ENCODE results near the gene C16orf96. TPM values are rescaled to one million over a fixed set of nuclear protein-coding genes. Genes with fewer than 3 reads are reported as not detected.

The C16orf96 gene
- total and polyA plus RNA-seq, 2 experiments from 2014 or later, result 0.37 to 2.2 TPM

DNA sequence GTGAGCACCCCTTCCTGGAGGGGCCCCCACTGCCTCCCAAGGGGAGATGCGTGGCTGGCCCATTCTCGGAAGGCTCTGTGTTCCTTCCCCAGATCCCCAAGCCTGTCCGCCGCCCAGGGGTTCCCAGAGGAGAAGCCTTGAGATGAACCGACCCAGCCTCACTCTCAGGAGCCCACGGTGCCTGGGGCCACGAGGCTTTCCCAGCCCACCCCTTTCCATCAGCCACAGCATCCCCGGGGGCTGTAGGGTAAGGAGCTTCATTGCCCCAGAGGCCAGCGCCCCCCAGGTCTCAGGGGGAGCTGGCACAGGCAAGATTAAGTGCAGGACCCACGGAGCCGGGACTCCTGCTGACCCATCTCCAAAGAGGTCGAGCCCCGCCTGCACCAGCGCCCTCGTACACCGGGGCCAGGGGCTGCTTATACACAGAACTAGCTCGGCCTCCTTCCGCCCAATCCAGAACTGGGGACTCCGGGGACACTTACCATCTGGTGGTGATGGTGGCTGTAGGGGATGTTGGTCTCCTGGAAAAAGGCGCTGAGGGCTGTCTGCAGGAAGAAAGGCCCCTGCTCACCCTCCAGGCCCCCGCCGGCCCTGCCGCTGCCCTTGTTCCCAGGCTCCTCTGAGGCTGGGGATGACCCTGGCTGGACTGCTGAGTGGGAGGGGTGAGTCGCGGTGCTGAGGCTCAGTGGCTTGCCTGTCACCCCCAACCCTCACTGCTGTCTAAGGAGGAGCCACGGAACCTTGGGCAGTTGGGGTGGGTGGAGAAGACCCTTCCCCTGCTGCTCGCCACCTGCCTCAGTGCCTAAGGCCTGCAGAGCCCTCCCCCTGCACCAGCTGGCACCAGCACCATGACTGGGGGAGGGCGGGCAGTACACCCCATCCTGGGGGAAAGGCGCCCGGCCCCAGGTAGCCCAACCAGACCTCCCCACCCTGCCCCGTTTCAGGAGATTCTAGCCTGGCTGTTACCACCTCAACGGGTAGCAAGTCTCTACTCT lies 54.2 kb downstream of the C16orf96 start:
- H3K27me3 Mint-ChIP-seq (ENCODE audit: insufficient read depth, low read depth, poor library complexity), result peaks cover 21% of the 10 kb centered on the region
- no peak for DNase-seq (ENCODE audit: low spot score)
- Histone ChIP-seq H3K27ac (ENCODE audit: low read depth) (no peak overlapping the region), H3K9me2 (ENCODE audit: insufficient read depth) (no peaks in the 10 kb centered on the region), H3F3A (replicated peaks; ENCODE audit: low read depth) (peaks cover 15% of the 10 kb centered on the region), H3K4me1 (ENCODE audit: insufficient read depth) (peaks cover 26% of the 10 kb centered on the region), H3K4me2 (no peak overlapping the region), H3K36me3 (ENCODE audit: insufficient read depth) (no peaks in the 10 kb centered on the region), H3K79me2 (replicated peaks; ENCODE audit: insufficient read depth) (peaks cover 42% of the 10 kb centered on the region), H2AFZ (no peak overlapping the region), H3K27me3 (ENCODE audit: insufficient read depth) (no peaks in the 10 kb centered on the region), H4K20me1 (replicated peaks; ENCODE audit: insufficient read depth) (peaks cover 7% of the 10 kb centered on the region), H3K4me3 (no peak overlapping the region)
- no peak overlapping the region for H3K4me3 Mint-ChIP-seq
- H3K9me3 Mint-ChIP-seq, result no peaks in the 10 kb centered on the region; the same call in 2 of the 3 replicates
- TF ChIP-seq ZNF114 (CRISPR knock-in tag; IDR thresholded peaks at IDR 0.05) (no peak), ZNF331 (CRISPR knock-in tag; IDR thresholded peaks at IDR 0.05; ENCODE audit: low read depth) (no peak), CREB1 (CRISPR knock-in tag; IDR thresholded peaks at IDR 0.05; ENCODE audit: low read depth) (no peak), POLR2AphosphoS5 (IDR thresholded peaks at IDR 0.05; ENCODE audit: low read depth) (no peak), STAT1 (IDR thresholded peaks at IDR 0.05; ENCODE audit: unreplicated experiment) (no peak), NANOG (IDR thresholded peaks at IDR 0.05; ENCODE audit: borderline replicate concordance) (no peak), EZH2 (IDR thresholded peaks at IDR 0.05; ENCODE audit: low read depth, unreplicated experiment) (no peak), EZH2phosphoT487 (IDR thresholded peaks at IDR 0.05; ENCODE audit: unreplicated experiment) (no peak), JUNB (IDR thresholded peaks at IDR 0.05; ENCODE audit: unreplicated experiment) (no peak)
- TF ChIP-seq, protein P1, sequence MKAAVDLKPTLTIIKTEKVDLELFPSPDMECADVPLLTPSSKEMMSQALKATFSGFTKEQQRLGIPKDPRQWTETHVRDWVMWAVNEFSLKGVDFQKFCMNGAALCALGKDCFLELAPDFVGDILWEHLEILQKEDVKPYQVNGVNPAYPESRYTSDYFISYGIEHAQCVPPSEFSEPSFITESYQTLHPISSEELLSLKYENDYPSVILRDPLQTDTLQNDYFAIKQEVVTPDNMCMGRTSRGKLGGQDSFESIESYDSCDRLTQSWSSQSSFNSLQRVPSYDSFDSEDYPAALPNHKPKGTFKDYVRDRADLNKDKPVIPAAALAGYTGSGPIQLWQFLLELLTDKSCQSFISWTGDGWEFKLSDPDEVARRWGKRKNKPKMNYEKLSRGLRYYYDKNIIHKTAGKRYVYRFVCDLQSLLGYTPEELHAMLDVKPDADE (IDR thresholded peaks at IDR 0.05), result no peak
- TF ChIP-seq, protein P2, sequence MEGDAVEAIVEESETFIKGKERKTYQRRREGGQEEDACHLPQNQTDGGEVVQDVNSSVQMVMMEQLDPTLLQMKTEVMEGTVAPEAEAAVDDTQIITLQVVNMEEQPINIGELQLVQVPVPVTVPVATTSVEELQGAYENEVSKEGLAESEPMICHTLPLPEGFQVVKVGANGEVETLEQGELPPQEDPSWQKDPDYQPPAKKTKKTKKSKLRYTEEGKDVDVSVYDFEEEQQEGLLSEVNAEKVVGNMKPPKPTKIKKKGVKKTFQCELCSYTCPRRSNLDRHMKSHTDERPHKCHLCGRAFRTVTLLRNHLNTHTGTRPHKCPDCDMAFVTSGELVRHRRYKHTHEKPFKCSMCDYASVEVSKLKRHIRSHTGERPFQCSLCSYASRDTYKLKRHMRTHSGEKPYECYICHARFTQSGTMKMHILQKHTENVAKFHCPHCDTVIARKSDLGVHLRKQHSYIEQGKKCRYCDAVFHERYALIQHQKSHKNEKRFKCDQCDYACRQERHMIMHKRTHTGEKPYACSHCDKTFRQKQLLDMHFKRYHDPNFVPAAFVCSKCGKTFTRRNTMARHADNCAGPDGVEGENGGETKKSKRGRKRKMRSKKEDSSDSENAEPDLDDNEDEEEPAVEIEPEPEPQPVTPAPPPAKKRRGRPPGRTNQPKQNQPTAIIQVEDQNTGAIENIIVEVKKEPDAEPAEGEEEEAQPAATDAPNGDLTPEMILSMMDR (conservative IDR thresholded peaks at IDR 0.05; ENCODE audit: low read depth in 2 of 2), result no peak
- TF ChIP-seq, protein P3, sequence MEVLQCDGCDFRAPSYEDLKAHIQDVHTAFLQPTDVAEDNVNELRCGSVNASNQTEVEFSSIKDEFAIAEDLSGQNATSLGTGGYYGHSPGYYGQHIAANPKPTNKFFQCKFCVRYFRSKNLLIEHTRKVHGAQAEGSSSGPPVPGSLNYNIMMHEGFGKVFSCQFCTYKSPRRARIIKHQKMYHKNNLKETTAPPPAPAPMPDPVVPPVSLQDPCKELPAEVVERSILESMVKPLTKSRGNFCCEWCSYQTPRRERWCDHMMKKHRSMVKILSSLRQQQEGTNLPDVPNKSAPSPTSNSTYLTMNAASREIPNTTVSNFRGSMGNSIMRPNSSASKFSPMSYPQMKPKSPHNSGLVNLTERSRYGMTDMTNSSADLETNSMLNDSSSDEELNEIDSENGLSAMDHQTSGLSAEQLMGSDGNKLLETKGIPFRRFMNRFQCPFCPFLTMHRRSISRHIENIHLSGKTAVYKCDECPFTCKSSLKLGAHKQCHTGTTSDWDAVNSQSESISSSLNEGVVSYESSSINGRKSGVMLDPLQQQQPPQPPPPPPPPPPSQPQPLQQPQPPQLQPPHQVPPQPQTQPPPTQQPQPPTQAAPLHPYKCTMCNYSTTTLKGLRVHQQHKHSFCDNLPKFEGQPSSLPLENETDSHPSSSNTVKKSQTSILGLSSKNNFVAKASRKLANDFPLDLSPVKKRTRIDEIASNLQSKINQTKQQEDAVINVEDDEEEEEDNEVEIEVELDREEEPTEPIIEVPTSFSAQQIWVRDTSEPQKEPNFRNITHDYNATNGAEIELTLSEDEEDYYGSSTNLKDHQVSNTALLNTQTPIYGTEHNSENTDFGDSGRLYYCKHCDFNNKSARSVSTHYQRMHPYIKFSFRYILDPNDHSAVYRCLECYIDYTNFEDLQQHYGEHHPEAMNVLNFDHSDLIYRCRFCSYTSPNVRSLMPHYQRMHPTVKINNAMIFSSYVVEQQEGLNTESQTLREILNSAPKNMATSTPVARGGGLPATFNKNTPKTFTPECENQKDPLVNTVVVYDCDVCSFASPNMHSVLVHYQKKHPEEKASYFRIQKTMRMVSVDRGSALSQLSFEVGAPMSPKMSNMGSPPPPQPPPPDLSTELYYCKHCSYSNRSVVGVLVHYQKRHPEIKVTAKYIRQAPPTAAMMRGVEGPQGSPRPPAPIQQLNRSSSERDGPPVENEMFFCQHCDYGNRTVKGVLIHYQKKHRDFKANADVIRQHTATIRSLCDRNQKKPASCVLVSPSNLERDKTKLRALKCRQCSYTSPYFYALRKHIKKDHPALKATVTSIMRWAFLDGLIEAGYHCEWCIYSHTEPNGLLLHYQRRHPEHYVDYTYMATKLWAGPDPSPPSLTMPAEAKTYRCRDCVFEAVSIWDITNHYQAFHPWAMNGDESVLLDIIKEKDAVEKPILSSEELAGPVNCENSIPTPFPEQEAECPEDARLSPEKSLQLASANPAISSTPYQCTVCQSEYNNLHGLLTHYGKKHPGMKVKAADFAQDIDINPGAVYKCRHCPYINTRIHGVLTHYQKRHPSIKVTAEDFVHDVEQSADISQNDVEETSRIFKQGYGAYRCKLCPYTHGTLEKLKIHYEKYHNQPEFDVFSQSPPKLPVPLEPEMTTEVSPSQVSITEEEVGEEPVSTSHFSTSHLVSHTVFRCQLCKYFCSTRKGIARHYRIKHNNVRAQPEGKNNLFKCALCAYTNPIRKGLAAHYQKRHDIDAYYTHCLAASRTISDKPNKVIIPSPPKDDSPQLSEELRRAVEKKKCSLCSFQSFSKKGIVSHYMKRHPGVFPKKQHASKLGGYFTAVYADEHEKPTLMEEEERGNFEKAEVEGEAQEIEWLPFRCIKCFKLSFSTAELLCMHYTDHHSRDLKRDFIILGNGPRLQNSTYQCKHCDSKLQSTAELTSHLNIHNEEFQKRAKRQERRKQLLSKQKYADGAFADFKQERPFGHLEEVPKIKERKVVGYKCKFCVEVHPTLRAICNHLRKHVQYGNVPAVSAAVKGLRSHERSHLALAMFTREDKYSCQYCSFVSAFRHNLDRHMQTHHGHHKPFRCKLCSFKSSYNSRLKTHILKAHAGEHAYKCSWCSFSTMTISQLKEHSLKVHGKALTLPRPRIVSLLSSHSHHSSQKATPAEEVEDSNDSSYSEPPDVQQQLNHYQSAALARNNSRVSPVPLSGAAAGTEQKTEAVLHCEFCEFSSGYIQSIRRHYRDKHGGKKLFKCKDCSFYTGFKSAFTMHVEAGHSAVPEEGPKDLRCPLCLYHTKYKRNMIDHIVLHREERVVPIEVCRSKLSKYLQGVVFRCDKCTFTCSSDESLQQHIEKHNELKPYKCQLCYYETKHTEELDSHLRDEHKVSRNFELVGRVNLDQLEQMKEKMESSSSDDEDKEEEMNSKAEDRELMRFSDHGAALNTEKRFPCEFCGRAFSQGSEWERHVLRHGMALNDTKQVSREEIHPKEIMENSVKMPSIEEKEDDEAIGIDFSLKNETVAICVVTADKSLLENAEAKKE (CRISPR knock-in tag; IDR thresholded peaks at IDR 0.05), result no peak
- TF ChIP-seq, protein P4, sequence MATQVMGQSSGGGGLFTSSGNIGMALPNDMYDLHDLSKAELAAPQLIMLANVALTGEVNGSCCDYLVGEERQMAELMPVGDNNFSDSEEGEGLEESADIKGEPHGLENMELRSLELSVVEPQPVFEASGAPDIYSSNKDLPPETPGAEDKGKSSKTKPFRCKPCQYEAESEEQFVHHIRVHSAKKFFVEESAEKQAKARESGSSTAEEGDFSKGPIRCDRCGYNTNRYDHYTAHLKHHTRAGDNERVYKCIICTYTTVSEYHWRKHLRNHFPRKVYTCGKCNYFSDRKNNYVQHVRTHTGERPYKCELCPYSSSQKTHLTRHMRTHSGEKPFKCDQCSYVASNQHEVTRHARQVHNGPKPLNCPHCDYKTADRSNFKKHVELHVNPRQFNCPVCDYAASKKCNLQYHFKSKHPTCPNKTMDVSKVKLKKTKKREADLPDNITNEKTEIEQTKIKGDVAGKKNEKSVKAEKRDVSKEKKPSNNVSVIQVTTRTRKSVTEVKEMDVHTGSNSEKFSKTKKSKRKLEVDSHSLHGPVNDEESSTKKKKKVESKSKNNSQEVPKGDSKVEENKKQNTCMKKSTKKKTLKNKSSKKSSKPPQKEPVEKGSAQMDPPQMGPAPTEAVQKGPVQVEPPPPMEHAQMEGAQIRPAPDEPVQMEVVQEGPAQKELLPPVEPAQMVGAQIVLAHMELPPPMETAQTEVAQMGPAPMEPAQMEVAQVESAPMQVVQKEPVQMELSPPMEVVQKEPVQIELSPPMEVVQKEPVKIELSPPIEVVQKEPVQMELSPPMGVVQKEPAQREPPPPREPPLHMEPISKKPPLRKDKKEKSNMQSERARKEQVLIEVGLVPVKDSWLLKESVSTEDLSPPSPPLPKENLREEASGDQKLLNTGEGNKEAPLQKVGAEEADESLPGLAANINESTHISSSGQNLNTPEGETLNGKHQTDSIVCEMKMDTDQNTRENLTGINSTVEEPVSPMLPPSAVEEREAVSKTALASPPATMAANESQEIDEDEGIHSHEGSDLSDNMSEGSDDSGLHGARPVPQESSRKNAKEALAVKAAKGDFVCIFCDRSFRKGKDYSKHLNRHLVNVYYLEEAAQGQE (IDR thresholded peaks at IDR 0.05; ENCODE audit: unreplicated experiment), result no peak
- peaks cover 16% of the 10 kb centered on the region for H3K4me1 Mint-ChIP-seq
- H3K27ac Mint-ChIP-seq, result no peak overlapping the region
- ATAC-seq, result no peak
- peaks cover 12% of the 10 kb centered on the region for H3K36me3 Mint-ChIP-seq (ENCODE audit: low read depth)

Data from GM23338 (cell line).